K562 (cell line): ENCODE data around the gene AMIGO3. TPM values are rescaled to one million over a fixed set of nuclear protein-coding genes. Genes with fewer than 3 reads are reported as not detected.

Experiments used
- CBFA2T2 ChIP-seq: fragments of 450-650 bp; conservative IDR thresholded peaks from 2 replicates; pipeline ENCODE4 v1.6.1; 2017; ENCODE audit warnings: mild to moderate bottlenecking
- CBFA2T3 ChIP-seq: fragments of 450-650 bp; IDR thresholded peaks from 2 replicates; pipeline ENCODE4 v1.6.1; 2017
- NR2C1 ChIP-seq, 2 experiments: fragments of 450-650 bp; IDR thresholded peaks; 2 replicates each; pipeline ENCODE4 v1.6.1; 2017; ENCODE audit warnings: mild to moderate bottlenecking in 2 of 2, antibody characterized with exemption in 1 of 2, inconsistent platforms in 1 of 2, missing compliant biosample characterization in 1 of 2, missing genetic modification characterization in 1 of 2
- NR3C1 ChIP-seq: sonication (generic); formaldehyde crosslinking; IDR thresholded peaks from 2 replicates; pipeline ENCODE4 v1.8.1; 2022; ENCODE audit warnings: missing genetic modification reagents
- SPI1 ChIP-seq: IDR thresholded peaks from 2 replicates; pipeline ENCODE4 v1.6.1; 2011; ENCODE audit warnings: low read depth, low read length, control low read depth, borderline replicate concordance
- SREBF1 ChIP-seq: fragments of 150-350 bp; IDR thresholded peaks from 2 replicates; pipeline ENCODE4 v1.6.1; 2014; ENCODE audit warnings: antibody characterized with exemption, low read depth, low read length, borderline replicate concordance
- ZBTB8A ChIP-seq: fragments of 450-650 bp; IDR thresholded peaks from 2 replicates; pipeline ENCODE4 v1.6.1; 2018; ENCODE audit warnings: mild to moderate bottlenecking, moderate library complexity; ENCODE audit not compliant: partially characterized antibody
- ZNF3 ChIP-seq: fragments of 250-450 bp; sonication (Bioruptor Pico); IDR thresholded peaks from 2 replicates; pipeline ENCODE4 v1.5.0; 2021; ENCODE audit warnings: mild to moderate bottlenecking, moderate library complexity
- ZNF766 ChIP-seq: fragments of 200-800 bp; sonication (Bioruptor generic); conservative IDR thresholded peaks from 2 replicates; pipeline ENCODE4 v1.6.1; 2016; ENCODE audit warnings: missing genetic modification characterization, missing compliant biosample characterization
- ZSCAN32 ChIP-seq: fragments of 450-650 bp; formaldehyde crosslinking; IDR thresholded peaks from 2 replicates; pipeline ENCODE4 v1.4.0; 2020; ENCODE audit warnings: mild to moderate bottlenecking, moderate library complexity
- polyA plus RNA-seq, 8 experiments: library from polyadenylated mRNA; depleted of rRNA in 4 of 8; stranded (reverse) in 5 of 8; unstranded in 3 of 8; fragments of >200 nt; fragmentation: Nextera tagmentation in 2 of 8; fragmentation: Illumina TruSeq in 1 of 8; extraction: Ambion mirVana in 2 of 8; extraction: Trizol in 1 of 8; gene quantifications; 2 replicates each; pipeline versions ENCODE4 v1.2.1 to v1.2.3, GENCODE V29; 2011 to 2014; ENCODE audit warnings: inconsistent platforms in 1 of 8, missing spikeins in 1 of 8
- total RNA-seq, 7 experiments: library from RNA; depleted of rRNA in 6 of 7; stranded (reverse); fragments of >200 nt in 6 of 7; fragmentation: Illumina TruSeq in 2 of 7; extraction: Trizol in 2 of 7; gene quantifications; 2 replicates each; pipeline versions ENCODE4 v1.2.1 to v1.2.3, GENCODE V29; 2011 to 2021; ENCODE audit warnings: low replicate concordance in 1 of 7
- TF ChIP-seq, protein P1 (sequence below): IDR thresholded peaks from 2 replicates; pipeline ENCODE4 v1.6.1; 2011; ENCODE audit warnings: borderline replicate concordance, low read depth, mild to moderate bottlenecking, moderate library complexity, low read length; ENCODE audit not compliant: insufficient read depth, poor library complexity, severe bottlenecking
- TF ChIP-seq, protein P2 (sequence below): fragments of 450-650 bp; formaldehyde crosslinking; IDR thresholded peaks from 2 replicates; pipeline ENCODE4 v1.4.0; 2022; ENCODE audit warnings: missing genetic modification characterization
- TF ChIP-seq, protein P3 (sequence below), 2 experiments: IDR thresholded peaks in 1 of 2; conservative IDR thresholded peaks in 1 of 2; 2 replicates each; pipeline ENCODE4 v1.6.1; 2016; ENCODE audit warnings: low read depth in 2 of 2, mild to moderate bottlenecking in 1 of 2, missing compliant biosample characterization in 1 of 2, missing genetic modification characterization in 1 of 2, moderate library complexity in 1 of 2
- TF ChIP-seq, protein P4 (sequence below): sonication (generic); formaldehyde crosslinking; IDR thresholded peaks from 2 replicates; pipeline ENCODE4 v1.9.0; 2022; ENCODE audit warnings: mild to moderate bottlenecking, missing genetic modification reagents
- TF ChIP-seq, protein P5 (sequence below): fragments of 450-650 bp; formaldehyde crosslinking; IDR thresholded peaks from 2 replicates; pipeline ENCODE4 v1.4.0; 2020; ENCODE audit warnings: mild to moderate bottlenecking, moderate library complexity
- TF ChIP-seq, protein P6 (sequence below): sonication (generic); formaldehyde crosslinking; IDR thresholded peaks from 2 replicates; pipeline ENCODE4 v1.8.1; 2023; ENCODE audit warnings: mild to moderate bottlenecking, missing genetic modification reagents

The AMIGO3 gene
- total and polyA plus RNA-seq, 9 of the 15 experiments (the other 6 are each of a cell fraction or from before 2014, with no cell fraction given) = 0.13 to 2.8 (median 0.44) TPM; not detected in 4

DNA sequence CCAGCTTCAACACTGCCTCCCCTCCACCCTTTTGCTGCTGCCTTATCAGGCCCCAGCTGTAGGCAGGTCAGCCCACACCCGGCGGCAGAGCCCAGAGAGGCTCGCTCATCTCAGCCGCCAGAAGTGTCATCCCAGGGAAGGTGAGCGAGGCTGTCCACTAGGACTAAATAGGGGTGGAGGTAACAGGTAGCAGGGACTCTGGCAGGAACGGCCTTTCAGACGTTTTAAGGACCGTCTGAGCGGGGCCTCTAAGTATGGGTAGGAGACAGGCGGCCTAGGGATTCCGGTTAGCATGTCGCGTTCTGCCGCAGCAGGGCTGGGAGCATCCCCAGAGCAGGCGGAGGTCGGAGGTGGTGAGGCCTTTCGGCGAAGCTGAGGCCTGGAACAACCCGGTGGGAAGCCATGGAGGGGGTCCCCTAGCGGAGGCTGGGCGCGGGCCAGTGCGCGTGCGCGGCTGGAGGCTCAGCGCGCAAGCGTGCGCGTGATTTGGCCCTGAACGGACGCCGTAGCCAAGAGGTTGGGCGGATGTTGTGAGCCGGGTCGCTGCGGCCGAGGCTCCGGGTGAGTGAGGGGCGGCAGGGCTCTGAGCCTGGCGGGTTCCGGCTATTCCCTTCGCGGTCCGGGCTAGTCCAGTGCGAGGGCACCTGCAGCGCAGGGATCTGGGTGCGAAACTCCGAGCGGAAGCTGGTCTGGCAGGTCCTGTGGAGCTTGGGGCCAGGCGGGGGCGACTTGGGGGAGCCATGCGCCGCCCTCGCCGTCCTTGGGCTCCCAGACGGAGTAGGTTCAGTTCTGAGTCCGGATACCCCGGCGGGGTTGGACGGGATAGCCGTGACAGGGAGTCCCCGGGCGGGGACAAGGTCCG, 30.2 kb downstream of the AMIGO3 start, which contains the start of the genes MST1 and RNF123 (continued):
- TF ChIP-seq, protein P1, sequence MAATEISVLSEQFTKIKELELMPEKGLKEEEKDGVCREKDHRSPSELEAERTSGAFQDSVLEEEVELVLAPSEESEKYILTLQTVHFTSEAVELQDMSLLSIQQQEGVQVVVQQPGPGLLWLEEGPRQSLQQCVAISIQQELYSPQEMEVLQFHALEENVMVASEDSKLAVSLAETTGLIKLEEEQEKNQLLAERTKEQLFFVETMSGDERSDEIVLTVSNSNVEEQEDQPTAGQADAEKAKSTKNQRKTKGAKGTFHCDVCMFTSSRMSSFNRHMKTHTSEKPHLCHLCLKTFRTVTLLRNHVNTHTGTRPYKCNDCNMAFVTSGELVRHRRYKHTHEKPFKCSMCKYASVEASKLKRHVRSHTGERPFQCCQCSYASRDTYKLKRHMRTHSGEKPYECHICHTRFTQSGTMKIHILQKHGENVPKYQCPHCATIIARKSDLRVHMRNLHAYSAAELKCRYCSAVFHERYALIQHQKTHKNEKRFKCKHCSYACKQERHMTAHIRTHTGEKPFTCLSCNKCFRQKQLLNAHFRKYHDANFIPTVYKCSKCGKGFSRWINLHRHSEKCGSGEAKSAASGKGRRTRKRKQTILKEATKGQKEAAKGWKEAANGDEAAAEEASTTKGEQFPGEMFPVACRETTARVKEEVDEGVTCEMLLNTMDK = peak; percentile 77
- TF ChIP-seq, protein P2, sequence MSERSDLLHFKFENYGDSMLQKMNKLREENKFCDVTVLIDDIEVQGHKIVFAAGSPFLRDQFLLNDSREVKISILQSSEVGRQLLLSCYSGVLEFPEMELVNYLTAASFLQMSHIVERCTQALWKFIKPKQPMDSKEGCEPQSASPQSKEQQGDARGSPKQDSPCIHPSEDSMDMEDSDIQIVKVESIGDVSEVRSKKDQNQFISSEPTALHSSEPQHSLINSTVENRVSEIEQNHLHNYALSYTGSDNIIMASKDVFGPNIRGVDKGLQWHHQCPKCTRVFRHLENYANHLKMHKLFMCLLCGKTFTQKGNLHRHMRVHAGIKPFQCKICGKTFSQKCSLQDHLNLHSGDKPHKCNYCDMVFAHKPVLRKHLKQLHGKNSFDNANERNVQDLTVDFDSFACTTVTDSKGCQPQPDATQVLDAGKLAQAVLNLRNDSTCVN (CRISPR knock-in tag) = 0 out of 2 replicates have a peak, but pooled peaks have one; percentile 40
- TF ChIP-seq ZNF766 (CRISPR knock-in tag) = 0 out of 2 replicates have a peak, but pooled peaks have one; percentile 39
- TF ChIP-seq CBFA2T2 = peak; percentile 59
- no peak for TF ChIP-seq NR3C1 (CRISPR knock-in tag)
- TF ChIP-seq, protein P3, sequence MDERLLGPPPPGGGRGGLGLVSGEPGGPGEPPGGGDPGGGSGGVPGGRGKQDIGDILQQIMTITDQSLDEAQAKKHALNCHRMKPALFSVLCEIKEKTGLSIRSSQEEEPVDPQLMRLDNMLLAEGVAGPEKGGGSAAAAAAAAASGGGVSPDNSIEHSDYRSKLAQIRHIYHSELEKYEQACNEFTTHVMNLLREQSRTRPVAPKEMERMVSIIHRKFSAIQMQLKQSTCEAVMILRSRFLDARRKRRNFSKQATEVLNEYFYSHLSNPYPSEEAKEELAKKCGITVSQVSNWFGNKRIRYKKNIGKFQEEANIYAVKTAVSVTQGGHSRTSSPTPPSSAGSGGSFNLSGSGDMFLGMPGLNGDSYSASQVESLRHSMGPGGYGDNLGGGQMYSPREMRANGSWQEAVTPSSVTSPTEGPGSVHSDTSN (CRISPR knock-in tag; IDR thresholded peaks at IDR 0.05; ENCODE audit: low read depth) = no peak
- TF ChIP-seq, protein P3 (tag; conservative IDR thresholded peaks at IDR 0.05; ENCODE audit: low read depth) = no peak
- TF ChIP-seq ZSCAN32 (CRISPR knock-in tag) = 0 out of 2 replicates have a peak, but pooled peaks have one; percentile 28
- TF ChIP-seq, protein P4, sequence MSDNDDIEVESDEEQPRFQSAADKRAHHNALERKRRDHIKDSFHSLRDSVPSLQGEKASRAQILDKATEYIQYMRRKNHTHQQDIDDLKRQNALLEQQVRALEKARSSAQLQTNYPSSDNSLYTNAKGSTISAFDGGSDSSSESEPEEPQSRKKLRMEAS (CRISPR knock-in tag) = peak; percentile 72
- TF ChIP-seq SPI1 = no peak
- no peak for TF ChIP-seq ZBTB8A
- no peak for TF ChIP-seq NR2C1 (IDR thresholded peaks at IDR 0.05)
- TF ChIP-seq NR2C1 (tag; IDR thresholded peaks at IDR 0.05) = 0 out of 2 replicates have a peak, but pooled peaks have one; percentile 14
- TF ChIP-seq, protein P5, sequence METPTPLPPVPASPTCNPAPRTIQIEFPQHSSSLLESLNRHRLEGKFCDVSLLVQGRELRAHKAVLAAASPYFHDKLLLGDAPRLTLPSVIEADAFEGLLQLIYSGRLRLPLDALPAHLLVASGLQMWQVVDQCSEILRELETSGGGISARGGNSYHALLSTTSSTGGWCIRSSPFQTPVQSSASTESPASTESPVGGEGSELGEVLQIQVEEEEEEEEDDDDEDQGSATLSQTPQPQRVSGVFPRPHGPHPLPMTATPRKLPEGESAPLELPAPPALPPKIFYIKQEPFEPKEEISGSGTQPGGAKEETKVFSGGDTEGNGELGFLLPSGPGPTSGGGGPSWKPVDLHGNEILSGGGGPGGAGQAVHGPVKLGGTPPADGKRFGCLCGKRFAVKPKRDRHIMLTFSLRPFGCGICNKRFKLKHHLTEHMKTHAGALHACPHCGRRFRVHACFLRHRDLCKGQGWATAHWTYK = peak; percentile 49; the same call in 1 of the 2 replicates
- TF ChIP-seq, protein P6, sequence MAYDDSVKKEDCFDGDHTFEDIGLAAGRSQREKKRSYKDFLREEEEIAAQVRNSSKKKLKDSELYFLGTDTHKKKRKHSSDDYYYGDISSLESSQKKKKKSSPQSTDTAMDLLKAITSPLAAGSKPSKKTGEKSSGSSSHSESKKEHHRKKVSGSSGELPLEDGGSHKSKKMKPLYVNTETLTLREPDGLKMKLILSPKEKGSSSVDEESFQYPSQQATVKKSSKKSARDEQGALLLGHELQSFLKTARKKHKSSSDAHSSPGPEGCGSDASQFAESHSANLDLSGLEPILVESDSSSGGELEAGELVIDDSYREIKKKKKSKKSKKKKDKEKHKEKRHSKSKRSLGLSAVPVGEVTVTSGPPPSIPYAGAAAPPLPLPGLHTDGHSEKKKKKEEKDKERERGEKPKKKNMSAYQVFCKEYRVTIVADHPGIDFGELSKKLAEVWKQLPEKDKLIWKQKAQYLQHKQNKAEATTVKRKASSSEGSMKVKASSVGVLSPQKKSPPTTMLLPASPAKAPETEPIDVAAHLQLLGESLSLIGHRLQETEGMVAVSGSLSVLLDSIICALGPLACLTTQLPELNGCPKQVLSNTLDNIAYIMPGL = no peak
- TF ChIP-seq SREBF1 = no peak
- peak; percentile 74 for TF ChIP-seq CBFA2T3
- no peak for TF ChIP-seq ZNF3 (CRISPR knock-in tag)
